GM19023 (cell line): ENCODE data around the gene GOLGA8K.
"Not testable (repeated sequence)": the region's sequence is repeated elsewhere in the genome, so short reads cannot be mapped to it uniquely, and the experiment has no call there.

Source experiments
- ATAC-seq: cut with Tn5 transposase; IDR thresholded peaks from one replicate; pipeline ENCODE4 v1.9.1; 2021; ENCODE audit warnings: mild to moderate bottlenecking, moderate library complexity; ENCODE audit not compliant: unreplicated experiment

GOLGA8K gene

GRCh38 chr15:32356909-32357308 lies 46.2 kb downstream of the GOLGA8K start:
- not testable (repeated sequence) for ATAC-seq

GRCh38 chr15:32352748-32353147 lies 50.3 kb downstream of the GOLGA8K start:
- not testable (repeated sequence) for ATAC-seq

GRCh38 chr15:32350563-32351220 lies 52.4 kb downstream of the GOLGA8K start:
- ATAC-seq, result not testable (repeated sequence)

- not testable (repeated sequence) for ATAC-seq
These were observed 56.1 kb downstream of the GOLGA8K start for GRCh38 chr15:32347037-32347436.

- ATAC-seq, result not testable (repeated sequence)
These were observed 57.0 kb downstream of the GOLGA8K start for GRCh38 chr15:32345978-32346547.

- not testable (repeated sequence) for ATAC-seq
These were observed 59.2 kb downstream of the GOLGA8K start for GRCh38 chr15:32343921-32344320.
